C4-2B (cell line): ENCODE data around the gene TMEM191C.

Experiments
- ZFX ChIP-seq: fragments of 450-650 bp; IDR thresholded peaks from 2 replicates; pipeline ENCODE4 v1.6.1; 2017
- TF ChIP-seq, protein P1 (sequence below): fragments of 450-650 bp; conservative IDR thresholded peaks from 2 replicates; pipeline ENCODE4 v1.5.1; 2017; ENCODE audit warnings: mild to moderate bottlenecking

DNA sequence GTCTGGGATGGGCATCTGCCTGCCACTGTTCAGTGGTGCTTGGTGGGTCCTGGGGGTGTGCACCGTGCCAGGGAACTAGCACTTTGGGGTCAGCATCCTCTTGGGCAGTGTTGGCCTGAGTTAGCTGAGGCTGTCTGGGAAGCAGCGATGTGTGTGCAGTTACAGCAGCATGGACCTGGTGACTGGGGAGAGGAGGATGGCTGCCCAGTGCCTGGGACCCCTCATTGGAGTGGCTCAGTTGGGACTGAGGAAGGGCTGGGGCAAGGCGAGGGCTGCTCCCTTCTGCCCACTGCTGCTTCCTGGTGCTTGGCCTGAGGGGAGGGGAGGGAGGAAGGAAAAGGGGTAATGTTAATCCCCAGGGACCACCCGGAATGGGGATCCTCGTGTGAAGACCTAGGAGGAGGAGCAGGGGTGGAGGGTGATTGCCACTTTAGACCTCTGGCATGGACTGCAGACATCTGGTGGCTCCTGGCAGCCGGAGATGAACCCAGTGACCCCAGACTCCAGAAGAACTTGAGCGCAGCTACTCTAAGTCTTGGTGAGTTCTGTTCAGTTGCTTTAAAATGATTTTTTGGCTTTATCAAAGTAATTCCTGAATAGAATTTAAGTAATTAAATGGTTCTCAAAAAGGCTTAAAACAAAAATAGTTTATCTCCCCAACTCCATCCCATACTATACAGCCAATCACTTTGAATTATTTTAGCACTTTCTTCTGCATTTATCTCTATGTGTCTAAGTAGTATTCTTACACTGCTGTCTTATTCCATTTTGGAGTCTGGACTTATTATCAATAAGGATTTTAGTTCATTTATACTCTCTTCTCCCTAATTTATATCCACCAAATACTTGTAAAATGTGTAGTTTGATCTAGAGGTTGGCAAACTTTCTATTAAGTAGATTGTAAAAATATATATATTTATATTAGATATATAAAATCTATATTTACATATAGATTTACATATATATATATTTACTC, 15.4 kb upstream of the TMEM191C start:
- TF ChIP-seq, protein P1, sequence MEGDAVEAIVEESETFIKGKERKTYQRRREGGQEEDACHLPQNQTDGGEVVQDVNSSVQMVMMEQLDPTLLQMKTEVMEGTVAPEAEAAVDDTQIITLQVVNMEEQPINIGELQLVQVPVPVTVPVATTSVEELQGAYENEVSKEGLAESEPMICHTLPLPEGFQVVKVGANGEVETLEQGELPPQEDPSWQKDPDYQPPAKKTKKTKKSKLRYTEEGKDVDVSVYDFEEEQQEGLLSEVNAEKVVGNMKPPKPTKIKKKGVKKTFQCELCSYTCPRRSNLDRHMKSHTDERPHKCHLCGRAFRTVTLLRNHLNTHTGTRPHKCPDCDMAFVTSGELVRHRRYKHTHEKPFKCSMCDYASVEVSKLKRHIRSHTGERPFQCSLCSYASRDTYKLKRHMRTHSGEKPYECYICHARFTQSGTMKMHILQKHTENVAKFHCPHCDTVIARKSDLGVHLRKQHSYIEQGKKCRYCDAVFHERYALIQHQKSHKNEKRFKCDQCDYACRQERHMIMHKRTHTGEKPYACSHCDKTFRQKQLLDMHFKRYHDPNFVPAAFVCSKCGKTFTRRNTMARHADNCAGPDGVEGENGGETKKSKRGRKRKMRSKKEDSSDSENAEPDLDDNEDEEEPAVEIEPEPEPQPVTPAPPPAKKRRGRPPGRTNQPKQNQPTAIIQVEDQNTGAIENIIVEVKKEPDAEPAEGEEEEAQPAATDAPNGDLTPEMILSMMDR = no peak
- TF ChIP-seq ZFX = no peak
